K562 (cell line): Measurements from ENCODE around the gene GPRASP3. TPM values are rescaled to one million over a fixed set of nuclear protein-coding genes. Genes with fewer than 3 reads are reported as not detected.

ENCODE experiments used
- ATF1 ChIP-seq, 2 experiments: fragments of 450-650 bp in 1 of 2; IDR thresholded peaks; 2 replicates each; pipeline ENCODE4 v1.6.1; 2016; ENCODE audit warnings: missing compliant biosample characterization in 1 of 2, missing genetic modification characterization in 1 of 2
- CCNT2 ChIP-seq: IDR thresholded peaks from 2 replicates; pipeline ENCODE4 v1.6.1; 2011; ENCODE audit warnings: borderline replicate concordance, low read depth, mild to moderate bottlenecking, moderate library complexity, mixed read lengths, low read length; ENCODE audit not compliant: insufficient read length; ENCODE audit errors: extremely low read depth
- CHAMP1 ChIP-seq: fragments of 450-650 bp; IDR thresholded peaks from 2 replicates; pipeline ENCODE4 v1.6.1; 2016; ENCODE audit warnings: mild to moderate bottlenecking
- CUX1 ChIP-seq: fragments of 200-800 bp; sonication (Bioruptor generic); IDR thresholded peaks from 2 replicates; pipeline ENCODE4 v1.6.1; 2016; ENCODE audit warnings: missing genetic modification characterization, missing compliant biosample characterization
- FOS ChIP-seq: IDR thresholded peaks from 3 replicates; pipeline ENCODE4 v1.6.1; 2011; ENCODE audit not compliant: insufficient read length; ENCODE audit errors: extremely low read depth
- FOSL1 ChIP-seq: fragments of 200-800 bp; sonication (Bioruptor generic); conservative IDR thresholded peaks from 2 replicates; pipeline ENCODE4 v1.6.1; 2016; ENCODE audit warnings: missing genetic modification characterization, missing compliant biosample characterization
- HDAC1 ChIP-seq, 2 experiments: fragments of 450-650 bp; IDR thresholded peaks; 2 replicates each; pipeline ENCODE4 v1.6.1; 2016 to 2017; ENCODE audit warnings: inconsistent platforms in 1 of 2, mild to moderate bottlenecking in 1 of 2, moderate library complexity in 1 of 2
- MAFG ChIP-seq: fragments of 450-650 bp; conservative IDR thresholded peaks from 2 replicates; pipeline ENCODE4 v1.6.1; 2016; ENCODE audit warnings: missing genetic modification characterization, missing compliant biosample characterization
- MITF ChIP-seq: IDR thresholded peaks from 2 replicates; pipeline ENCODE4 v1.6.1; 2014; ENCODE audit warnings: antibody characterized with exemption
- MYBL2 ChIP-seq, 2 experiments: fragments of 450-650 bp in 1 of 2; sonication (generic) in 1 of 2; formaldehyde crosslinking in 1 of 2; IDR thresholded peaks; 2 replicates each; pipeline versions ENCODE4 v1.6.1 to v1.8.1; 2017 to 2022; ENCODE audit warnings: borderline replicate concordance in 1 of 2, inconsistent platforms in 1 of 2, low read depth in 1 of 2, mild to moderate bottlenecking in 1 of 2, missing genetic modification reagents in 1 of 2, moderate library complexity in 1 of 2
- RCOR1 ChIP-seq, 2 experiments: IDR thresholded peaks; 2 replicates each; pipeline ENCODE4 v1.6.1; 2012; ENCODE audit warnings: low read depth in 2 of 2, low read length in 2 of 2, borderline replicate concordance in 1 of 2, improper control_type of control experiment in 1 of 2
- SMAD3 ChIP-seq: fragments of 450-650 bp; formaldehyde crosslinking; conservative IDR thresholded peaks from 2 replicates; pipeline ENCODE4 v1.4.0; 2020; ENCODE audit warnings: mild to moderate bottlenecking
- TAF7 ChIP-seq: fragments of 450-650 bp; IDR thresholded peaks from 2 replicates; pipeline ENCODE4 v1.6.1; 2016; ENCODE audit warnings: missing genetic modification characterization, missing compliant biosample characterization
- ZNF766 ChIP-seq: fragments of 200-800 bp; sonication (Bioruptor generic); conservative IDR thresholded peaks from 2 replicates; pipeline ENCODE4 v1.6.1; 2016; ENCODE audit warnings: missing genetic modification characterization, missing compliant biosample characterization
- polyA plus RNA-seq, 8 experiments: library from polyadenylated mRNA; depleted of rRNA in 4 of 8; stranded (reverse) in 5 of 8; unstranded in 3 of 8; fragments of >200 nt; fragmentation: Nextera tagmentation in 2 of 8; fragmentation: Illumina TruSeq in 1 of 8; extraction: Ambion mirVana in 2 of 8; extraction: Trizol in 1 of 8; gene quantifications; 2 replicates each; pipeline versions ENCODE4 v1.2.1 to v1.2.3, GENCODE V29; 2011 to 2014; ENCODE audit warnings: inconsistent platforms in 1 of 8, missing spikeins in 1 of 8
- total RNA-seq, 7 experiments: library from RNA; depleted of rRNA in 6 of 7; stranded (reverse); fragments of >200 nt in 6 of 7; fragmentation: Illumina TruSeq in 2 of 7; extraction: Trizol in 2 of 7; gene quantifications; 2 replicates each; pipeline versions ENCODE4 v1.2.1 to v1.2.3, GENCODE V29; 2011 to 2021; ENCODE audit warnings: low replicate concordance in 1 of 7
- TF ChIP-seq, protein P1 (sequence below): sonication (generic); formaldehyde crosslinking; IDR thresholded peaks from 2 replicates; pipeline ENCODE4 v1.8.0; 2022; ENCODE audit warnings: mild to moderate bottlenecking, missing genetic modification reagents

The GPRASP3 gene
- total and polyA plus RNA-seq, 9 of the 15 experiments (the other 6 are each of a cell fraction or from before 2014, with no cell fraction given): 0.50 to 1.9 (median 1.1) TPM

DNA sequence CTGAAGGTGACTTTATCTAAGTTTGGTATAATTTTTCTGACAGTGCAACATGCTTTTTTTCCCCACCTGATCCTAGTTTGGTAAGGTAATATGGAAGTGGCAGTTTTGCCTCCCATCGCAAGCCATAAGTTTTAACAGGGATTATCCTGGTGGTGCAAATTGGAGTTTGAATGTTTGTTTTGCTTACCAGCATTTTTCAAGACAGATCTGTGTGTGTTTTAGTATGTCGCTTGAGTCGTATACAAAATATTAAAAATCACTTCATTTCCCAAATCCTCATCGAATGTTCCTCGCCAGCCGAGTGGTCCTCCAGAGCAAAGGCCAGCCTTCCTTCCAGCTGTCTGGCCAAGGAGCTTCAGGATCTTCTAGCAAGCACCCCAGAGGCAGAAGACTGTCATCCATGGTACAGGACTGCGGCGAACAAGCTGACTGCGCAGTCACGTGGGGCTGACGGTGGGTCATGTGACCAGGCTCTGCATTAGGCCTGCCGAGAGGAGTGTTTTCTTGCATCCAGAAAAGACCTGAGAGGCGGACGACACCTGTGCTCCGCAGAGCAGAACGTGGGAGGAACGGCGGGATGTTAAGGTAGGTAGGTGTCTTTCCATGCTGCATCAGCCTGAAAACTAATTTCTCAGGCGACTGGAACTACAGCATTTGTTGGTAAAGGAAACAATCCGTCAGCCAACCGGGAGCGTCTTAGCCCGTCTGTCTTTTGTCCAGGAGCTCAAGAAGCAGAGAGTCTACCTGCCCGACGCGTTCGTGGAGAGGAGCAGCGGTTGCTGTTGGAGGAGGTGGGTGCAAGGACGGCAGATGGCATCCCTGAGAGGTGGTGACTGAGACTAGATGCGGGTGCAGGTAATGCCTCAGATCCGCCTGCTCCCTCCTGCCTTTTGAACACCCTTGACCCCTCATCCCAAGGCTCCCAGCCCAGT is at the start of gene GPRASP3 (continued):
- peak; percentile 48 for TF ChIP-seq MAFG
- peak in 1 of 2 experiments; percentile 67; a peak in 1 of 4 replicates for TF ChIP-seq HDAC1 (IDR thresholded peaks at IDR 0.05)
- TF ChIP-seq FOSL1 (tag): 0 out of 2 replicates have a peak, but pooled peaks have one; percentile 31
- TF ChIP-seq RCOR1 (IDR thresholded peaks at IDR 0.05; ENCODE audit: borderline replicate concordance in 1 of 2, low read depth in 2 of 2, low read length in 2 of 2): 0 out of 4 replicates have a peak, but pooled peaks of 1 of the 2 experiments have one; percentile 20
- TF ChIP-seq MITF: 0 out of 2 replicates have a peak, but pooled peaks have one; percentile 14
- peak; percentile 84 for TF ChIP-seq FOS
- TF ChIP-seq CHAMP1: no peak
- no peak for TF ChIP-seq SMAD3 (CRISPR knock-in tag)
- TF ChIP-seq, protein P1, sequence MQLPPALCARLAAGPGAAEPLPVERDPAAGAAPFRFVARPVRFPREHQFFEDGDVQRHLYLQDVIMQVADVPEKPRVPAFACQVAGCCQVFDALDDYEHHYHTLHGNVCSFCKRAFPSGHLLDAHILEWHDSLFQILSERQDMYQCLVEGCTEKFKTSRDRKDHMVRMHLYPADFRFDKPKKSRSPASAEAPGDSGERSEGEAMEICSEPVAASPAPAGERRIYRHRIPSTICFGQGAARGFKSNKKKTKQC: no peak
- TF ChIP-seq CUX1 (CRISPR knock-in tag): no peak
- no peak for TF ChIP-seq CCNT2
- TF ChIP-seq ZNF766 (CRISPR knock-in tag): no peak
- TF ChIP-seq TAF7 (tag): peak; percentile 40; the same call in 1 of the 2 replicates
- no peak for TF ChIP-seq MYBL2 (IDR thresholded peaks at IDR 0.05; ENCODE audit: low read depth)
- TF ChIP-seq MYBL2 (CRISPR knock-in tag; IDR thresholded peaks at IDR 0.05; ENCODE audit: borderline replicate concordance): no peak
- TF ChIP-seq ATF1 (CRISPR knock-in tag; IDR thresholded peaks at IDR 0.05): no peak
- TF ChIP-seq ATF1 (tag; IDR thresholded peaks at IDR 0.05): peak; percentile 62; the same call in 1 of the 2 replicates
